Panc1 (cell line): Measurements from ENCODE around the gene CAMK1D. TPM values are rescaled to one million over a fixed set of nuclear protein-coding genes. Genes with fewer than 3 reads are reported as not detected.

Source experiments
- ATAC-seq: fragments of 200-7000 bp; cut with Tn5 transposase; 2 replicates; pipeline ENCODE4 v1.9.1; 2020; ENCODE audit warnings: mild to moderate bottlenecking, moderate library complexity
- BruUV-seq: library from RNA; stranded (reverse); fragments of 400-500 nt; replicated peaks from 2 replicates; lab custom pipeline; 2021; lab: Mats Ljungman, UMichigan
- CTCF ChIA-PET: fragments of 300-600 bp; sonication (Branson Sonifier 250); formaldehyde crosslinking; loops from one replicate; lab custom pipeline; 2022; ENCODE audit warnings: antibody characterized with exemption; lab: Charles Lee
- POLR2A ChIA-PET: fragments of 300-600 bp; sonication (Branson Sonifier 250); formaldehyde crosslinking; loops from one replicate; lab custom pipeline; 2022; ENCODE audit warnings: antibody characterized with exemption; lab: Charles Lee
- DNase-seq: peaks from one replicate; pipeline ENCODE4 v3.0.0-alpha.2; 2010; ENCODE audit warnings: low read depth, low spot score
- H3K27ac ChIP-seq: 2 replicates; pipeline ENCODE4 v1.5.1; 2011; ENCODE audit warnings: mild to moderate bottlenecking, low read length, inconsistent platforms
- H3K27me3 ChIP-seq: fragments of 200-500 bp; sonication (Bioruptor generic); 2 replicates; pipeline ENCODE4 v1.6.0; 2014; ENCODE audit warnings: low read length, inconsistent platforms; ENCODE audit not compliant: control insufficient read depth, insufficient read depth
- H3K36me3 ChIP-seq: fragments of 200-500 bp; sonication (Bioruptor generic); 2 replicates; pipeline ENCODE4 v1.5.1; 2014; ENCODE audit warnings: inconsistent platforms, mild to moderate bottlenecking, low read length, moderate library complexity; ENCODE audit not compliant: control insufficient read depth, insufficient read depth
- H3K4me1 ChIP-seq: 2 replicates; pipeline ENCODE4 v1.5.1; 2011; ENCODE audit warnings: inconsistent platforms, mild to moderate bottlenecking, low read length, moderate library complexity; ENCODE audit not compliant: control insufficient read depth, insufficient read depth
- H3K4me3 ChIP-seq, 2 experiments: 2 replicates each; pipeline ENCODE4 v1.5.1; 2011 to 2012; ENCODE audit warnings: low read depth in 2 of 2, low read length in 2 of 2, mild to moderate bottlenecking in 2 of 2, inconsistent platforms in 1 of 2, moderate library complexity in 1 of 2
- H3K9me3 ChIP-seq: fragments of 200-500 bp; sonication (Bioruptor generic); 2 replicates; pipeline ENCODE4 v1.5.1; 2014; ENCODE audit warnings: low read depth, mild to moderate bottlenecking, inconsistent platforms, low read length, moderate library complexity; ENCODE audit not compliant: control insufficient read depth, insufficient read depth
- CTCF ChIP-seq: fragments of 450-650 bp; IDR thresholded peaks from 2 replicates; pipeline ENCODE4 v1.5.1; 2017; ENCODE audit warnings: mild to moderate bottlenecking
- POLR2AphosphoS5 ChIP-seq: IDR thresholded peaks from 2 replicates; pipeline ENCODE4 v1.6.1; 2012; ENCODE audit warnings: mild to moderate bottlenecking, low read depth, low read length, moderate library complexity
- REST ChIP-seq, 2 experiments: IDR thresholded peaks; 2 replicates each; pipeline ENCODE4 v1.6.1; 2011 to 2012; ENCODE audit warnings: low read depth in 2 of 2, control low read depth in 1 of 2, low read length in 1 of 2, mild to moderate bottlenecking in 1 of 2, moderate library complexity in 1 of 2; ENCODE audit not compliant: insufficient read depth in 1 of 2
- SIN3A ChIP-seq: IDR thresholded peaks from 2 replicates; pipeline ENCODE4 v1.6.1; 2012; ENCODE audit warnings: low read depth, mild to moderate bottlenecking, low read length, moderate library complexity, borderline replicate concordance; ENCODE audit not compliant: insufficient read depth
- TCF7L2 ChIP-seq: IDR thresholded peaks from 2 replicates; pipeline ENCODE4 v1.6.1; 2011; ENCODE audit warnings: mild to moderate bottlenecking, low read depth, low read length, inconsistent platforms
- in situ Hi-C: cut with HindIII; loops from 2 replicates; pipeline ENCODE4 v1.10.0; 2016; ENCODE audit warnings: low sequenced_read_pairs, low pct_unique_long_range_greater_than_20kb
- intact Hi-C: fragments of 100-400 bp; cut with micrococcal nuclease; formaldehyde crosslinking; loops from one replicate; pipeline ENCODE4 v1.10.0; 2022; ENCODE audit not compliant: unreplicated experiment
- total RNA-seq: library from RNA; stranded (reverse); gene quantifications from one replicate; pipeline ENCODE4 v1.2.1, GENCODE V29; 2021; ENCODE audit not compliant: unreplicated experiment

Gene CAMK1D
- total RNA-seq, 1 experiment from 2014 or later: 5.7 TPM

- no peak for DNase-seq
- H3K4me3 ChIP-seq: no peak overlapping the region
- in situ Hi-C loops: no loop called here
- H3K27ac ChIP-seq: no peak overlapping the region
- ATAC-seq: no peak
- H3K27me3 ChIP-seq: no peaks in the 10 kb centered on the region
- CTCF ChIA-PET: no interaction called here
- H3K36me3 ChIP-seq: no peaks in the 10 kb centered on the region
- POLR2A ChIA-PET: no interaction called here
- intact Hi-C loops: no loop called here
- BruUV-seq: no TSS peak
- H3K4me1 ChIP-seq: no peaks in the 10 kb centered on the region; the same call in 1 of the 2 replicates
- H3K9me3 ChIP-seq: no peaks in the 10 kb centered on the region
- TF ChIP-seq POLR2AphosphoS5 (no peak), REST (IDR thresholded peaks at IDR 0.05; ENCODE audit: insufficient read depth in 1 of 2, low read depth in 2 of 2, low read length in 1 of 2) (no peak), SIN3A (no peak), CTCF (no peak), TCF7L2 (no peak)
These were observed 245.1 kb downstream of the CAMK1D start for GRCh38 chr10:12594448-12594944.

GRCh38 chr10:12595936-12596576 is 246.7 kb downstream of the CAMK1D start:
- CTCF ChIA-PET: no interaction called here
- H3K9me3 ChIP-seq: no peaks in the 10 kb centered on the region
- TF ChIP-seq REST (IDR thresholded peaks at IDR 0.05; ENCODE audit: insufficient read depth in 1 of 2, low read depth in 2 of 2, low read length in 1 of 2) (no peak), SIN3A (no peak), TCF7L2 (no peak), CTCF (no peak), POLR2AphosphoS5 (no peak)
- no peak for ATAC-seq
- H3K4me3 ChIP-seq: no peak overlapping the region
- H3K27ac ChIP-seq: no peak overlapping the region
- DNase-seq: no peak
- no TSS peak for BruUV-seq
- POLR2A ChIA-PET: no interaction called here
- H3K36me3 ChIP-seq: no peaks in the 10 kb centered on the region
- peaks cover 5% of the 10 kb centered on the region; the same call in 1 of the 2 replicates for H3K4me1 ChIP-seq
- in situ Hi-C loops (no loop called here), intact Hi-C loops (no loop called here)
- no peaks in the 10 kb centered on the region for H3K27me3 ChIP-seq
